IPS-15b (cell line): Measurements from ENCODE around the gene ADGRG4.
"Not testable (repeated sequence)": the region's sequence is repeated elsewhere in the genome, so short reads cannot be mapped to it uniquely, and the experiment has no call there.

Experiments
- H3K27me3 ChIP-seq: one replicate; pipeline ENCODE4 v1.6.1; 2013; ENCODE audit warnings: low read length; ENCODE audit not compliant: control insufficient read depth, insufficient read depth
- H3K36me3 ChIP-seq: one replicate; pipeline ENCODE4 v1.6.1; 2013; ENCODE audit warnings: low read length; ENCODE audit not compliant: control insufficient read depth, insufficient read depth
- H3K4me1 ChIP-seq: one replicate; pipeline ENCODE4 v1.6.1; 2013; ENCODE audit warnings: mild to moderate bottlenecking, low read length; ENCODE audit not compliant: control insufficient read depth, insufficient read depth
- H3K4me3 ChIP-seq: one replicate; pipeline ENCODE4 v1.5.1; 2013; ENCODE audit warnings: low read depth, low read length
- H3K9ac ChIP-seq: one replicate; pipeline ENCODE4 v1.6.1; 2013; ENCODE audit warnings: low read depth, mild to moderate bottlenecking, low read length
- H3K9me3 ChIP-seq: one replicate; pipeline ENCODE4 v1.6.1; 2013; ENCODE audit warnings: mild to moderate bottlenecking, low read length; ENCODE audit not compliant: control insufficient read depth, insufficient read depth

ADGRG4 gene

DNA sequence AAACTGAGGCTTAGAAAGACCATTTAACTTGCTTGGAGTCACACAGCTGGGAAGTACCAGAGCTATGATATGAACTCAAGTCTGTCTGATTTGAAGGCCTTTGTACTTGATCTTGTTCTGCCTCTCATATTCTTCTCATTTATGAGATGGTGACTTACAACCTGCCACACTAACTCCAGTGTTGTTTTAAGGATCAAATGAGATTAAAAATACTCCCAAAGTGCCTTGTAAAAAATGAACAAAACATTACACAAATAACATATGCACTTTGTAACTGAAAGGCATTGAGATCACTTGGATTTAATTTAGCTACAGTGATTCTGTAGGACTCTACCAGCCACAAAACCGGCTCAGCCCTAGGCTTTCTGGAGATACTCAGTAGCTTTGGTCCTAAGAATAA, 33.9 kb upstream of the ADGRG4 start:
- Histone ChIP-seq H3K9me3 (no peaks in the 10 kb centered on the region), H3K4me3 (no peak overlapping the region), H3K27me3 (no peaks in the 10 kb centered on the region), H3K4me1 (no peaks in the 10 kb centered on the region), H3K36me3 (no peaks in the 10 kb centered on the region), H3K9ac (no peak overlapping the region)

DNA sequence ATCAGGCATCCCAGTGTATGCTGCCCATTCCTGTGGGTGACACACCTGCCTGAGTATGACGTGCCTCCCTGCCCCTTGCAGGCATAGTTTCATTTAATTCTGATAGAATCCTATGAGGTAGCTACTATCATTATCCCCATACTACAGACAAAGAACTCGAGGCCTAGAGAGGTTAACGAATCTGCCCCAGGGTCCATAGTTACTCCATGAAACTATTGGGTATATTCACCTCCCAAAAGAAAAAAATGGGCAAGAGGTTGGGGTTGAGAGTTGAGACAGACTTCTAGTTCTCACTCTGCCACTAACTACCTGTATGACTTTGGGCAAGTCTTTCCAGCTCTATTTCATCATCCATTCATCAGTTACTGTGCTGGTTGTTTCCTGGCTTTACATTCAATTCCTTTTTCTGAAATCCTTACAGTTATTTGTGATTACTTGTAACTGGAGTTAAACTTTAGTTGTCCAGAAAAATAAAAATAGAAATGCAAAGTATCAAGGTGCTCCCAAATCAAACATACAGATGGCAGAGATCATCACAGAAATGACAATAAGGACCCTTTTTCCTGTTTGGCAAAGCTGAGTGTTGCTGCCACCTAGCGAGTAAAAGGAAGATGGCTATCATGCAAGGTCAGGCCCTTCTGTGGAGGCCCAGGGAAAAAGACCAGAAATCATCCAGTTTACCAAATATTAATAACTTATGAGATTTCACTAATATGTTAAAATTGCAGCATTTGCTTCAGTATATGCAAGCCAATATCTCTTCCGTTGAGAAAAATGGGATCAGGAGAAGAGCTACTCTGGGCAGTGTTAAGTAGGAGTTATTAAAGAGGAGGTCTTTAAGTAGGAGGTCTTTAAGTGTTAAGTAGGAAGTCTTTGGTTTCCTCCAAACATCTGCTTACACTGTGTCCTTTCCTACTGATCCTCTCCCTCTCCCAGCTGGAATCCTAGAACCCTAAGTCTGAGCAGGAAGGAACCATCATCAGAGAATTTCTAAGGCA, 32.4 kb upstream of the ADGRG4 start:
- Histone ChIP-seq H3K9me3 (no peaks in the 10 kb centered on the region), H3K36me3 (no peaks in the 10 kb centered on the region), H3K4me1 (no peaks in the 10 kb centered on the region), H3K27me3 (no peaks in the 10 kb centered on the region), H3K9ac (no peak overlapping the region), H3K4me3 (no peak overlapping the region)

- Histone ChIP-seq H3K4me1 (no peaks in the 10 kb centered on the region), H3K27me3 (no peaks in the 10 kb centered on the region), H3K4me3 (no peak overlapping the region), H3K36me3 (no peaks in the 10 kb centered on the region), H3K9me3 (no peaks in the 10 kb centered on the region), H3K9ac (no peak overlapping the region)
Observed at GRCh38 chrX:136269921-136270320, 30.8 kb upstream of the ADGRG4 start.

- no peaks in the 10 kb centered on the region for H3K4me1 ChIP-seq
- no peaks in the 10 kb centered on the region for H3K9me3 ChIP-seq
- H3K4me3 ChIP-seq = no peak overlapping the region
- H3K27me3 ChIP-seq = no peaks in the 10 kb centered on the region
- H3K9ac ChIP-seq = no peak overlapping the region
- no peaks in the 10 kb centered on the region for H3K36me3 ChIP-seq
Observed at GRCh38 chrX:136271300-136271699, 29.5 kb upstream of the ADGRG4 start.

- Histone ChIP-seq H3K4me3 (no peak overlapping the region), H3K9ac (no peak overlapping the region), H3K36me3 (no peaks in the 10 kb centered on the region), H3K27me3 (no peaks in the 10 kb centered on the region), H3K4me1 (no peaks in the 10 kb centered on the region), H3K9me3 (no peaks in the 10 kb centered on the region)
Observed at GRCh38 chrX:136272325-136272724, 28.4 kb upstream of the ADGRG4 start.

- H3K27me3 ChIP-seq = no peaks in the 10 kb centered on the region
- H3K9ac ChIP-seq = no peak overlapping the region
- H3K4me3 ChIP-seq = no peak overlapping the region
- no peaks in the 10 kb centered on the region for H3K4me1 ChIP-seq
- no peaks in the 10 kb centered on the region for H3K9me3 ChIP-seq
- H3K36me3 ChIP-seq = no peaks in the 10 kb centered on the region
Observed at GRCh38 chrX:136273986-136274385, 26.8 kb upstream of the ADGRG4 start.

DNA sequence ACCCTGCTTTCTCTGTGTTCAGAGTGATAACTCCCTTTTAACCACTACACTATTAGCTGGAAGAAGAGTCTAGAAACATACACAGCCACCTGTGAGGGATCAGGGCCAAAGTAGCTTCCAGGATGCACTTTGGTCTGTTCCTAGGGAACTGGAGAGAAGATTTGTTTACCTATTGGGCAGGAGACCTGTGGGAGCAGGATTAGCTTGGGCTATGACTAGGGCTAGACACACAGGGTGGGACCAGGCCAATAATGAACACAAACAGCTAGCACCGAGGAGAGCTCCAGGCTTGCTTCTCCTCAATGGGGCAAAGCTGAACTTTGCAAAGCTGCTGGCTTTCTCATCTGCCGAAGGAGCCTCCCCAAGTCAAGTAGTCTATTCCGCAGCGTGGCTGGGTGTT, 25.2 kb upstream of the ADGRG4 start:
- H3K36me3 ChIP-seq = no peaks in the 10 kb centered on the region
- H3K9ac ChIP-seq = no peak overlapping the region
- H3K4me3 ChIP-seq = no peak overlapping the region
- H3K9me3 ChIP-seq = no peaks in the 10 kb centered on the region
- no peaks in the 10 kb centered on the region for H3K4me1 ChIP-seq
- no peaks in the 10 kb centered on the region for H3K27me3 ChIP-seq

DNA sequence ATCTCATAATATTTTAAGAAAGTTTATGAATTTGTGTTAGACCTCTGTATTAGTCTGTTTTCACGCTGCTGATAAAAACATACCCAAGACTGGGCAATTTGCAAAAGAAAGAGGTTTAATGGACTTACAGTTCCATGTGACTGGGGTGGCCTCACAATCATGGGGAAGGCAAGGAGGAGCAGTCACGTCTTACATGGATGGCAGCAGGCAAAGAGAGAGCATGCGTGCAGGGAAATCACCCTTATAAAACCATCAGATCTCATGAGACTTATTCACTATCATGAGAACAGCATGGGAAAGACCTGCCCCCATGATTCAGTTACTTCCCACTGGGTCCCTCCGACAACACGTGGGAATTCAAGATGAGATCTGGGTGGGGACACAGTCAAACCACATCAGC, 14.4 kb upstream of the ADGRG4 start:
- not testable (repeated sequence) for H3K4me1 ChIP-seq, H3K27me3 ChIP-seq, H3K4me3 ChIP-seq, H3K9ac ChIP-seq, H3K36me3 ChIP-seq, H3K9me3 ChIP-seq

- Histone ChIP-seq H3K36me3 (no peaks in the 10 kb centered on the region), H3K9ac (no peak overlapping the region), H3K27me3 (no peaks in the 10 kb centered on the region), H3K9me3 (no peaks in the 10 kb centered on the region), H3K4me3 (no peak overlapping the region), H3K4me1 (no peaks in the 10 kb centered on the region)
Observed at GRCh38 chrX:136291824-136292223, 8.9 kb upstream of the ADGRG4 start.

DNA sequence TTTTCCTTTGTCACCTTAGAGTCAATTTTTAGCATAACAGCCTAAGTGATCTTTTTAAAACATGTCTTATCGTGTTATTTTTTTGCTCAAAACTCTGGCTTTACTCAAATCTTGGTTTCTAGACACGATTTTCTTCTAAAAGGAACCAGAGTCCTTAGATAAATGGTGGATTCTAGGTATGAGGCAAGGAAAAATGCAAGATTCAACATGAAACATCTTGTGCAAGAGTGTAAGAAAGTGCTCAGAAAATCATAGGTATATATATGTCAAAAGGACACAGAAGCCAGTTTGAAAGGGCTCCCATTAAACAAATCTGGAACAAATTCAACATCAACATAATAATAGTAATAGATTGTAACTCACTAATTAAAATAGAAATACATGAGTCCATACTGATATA, 8.1 kb upstream of the ADGRG4 start:
- Histone ChIP-seq H3K9ac (no peak overlapping the region), H3K4me1 (no peaks in the 10 kb centered on the region), H3K9me3 (no peaks in the 10 kb centered on the region), H3K36me3 (no peaks in the 10 kb centered on the region), H3K27me3 (no peaks in the 10 kb centered on the region), H3K4me3 (no peak overlapping the region)

DNA sequence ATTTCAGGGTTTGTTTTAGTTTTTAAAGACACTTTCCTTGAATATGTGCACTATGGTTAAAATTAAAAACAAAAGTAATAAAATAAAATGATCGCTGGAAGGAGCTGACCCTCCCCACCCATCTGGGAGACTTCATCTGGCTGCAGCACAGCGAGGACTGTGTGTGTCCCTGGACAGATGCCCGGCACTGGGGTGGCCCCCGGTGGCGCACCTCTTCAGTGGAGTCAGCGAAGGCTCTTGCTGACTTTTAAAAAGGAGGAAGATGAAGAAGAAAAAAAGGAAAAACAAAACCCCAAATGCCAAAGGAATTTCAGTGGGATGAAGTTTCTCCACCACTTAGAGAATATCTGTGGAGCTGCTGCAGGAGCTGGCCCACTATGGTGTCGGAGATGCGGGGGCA, 5.4 kb upstream of the ADGRG4 start:
- Histone ChIP-seq H3K27me3 (no peaks in the 10 kb centered on the region), H3K4me3 (no peak overlapping the region), H3K9me3 (no peaks in the 10 kb centered on the region), H3K4me1 (no peaks in the 10 kb centered on the region), H3K36me3 (no peaks in the 10 kb centered on the region), H3K9ac (no peak overlapping the region)

GRCh38 chrX:136303041-136303440, 2.3 kb downstream of the ADGRG4 start:
- Histone ChIP-seq H3K4me3 (no peak overlapping the region), H3K27me3 (no peaks in the 10 kb centered on the region), H3K9ac (no peak overlapping the region), H3K36me3 (no peaks in the 10 kb centered on the region), H3K9me3 (no peaks in the 10 kb centered on the region), H3K4me1 (no peaks in the 10 kb centered on the region)
